Pancreas (tissue), 10 donors: Measurements from ENCODE around the gene BAIAP2L1. TPM values are rescaled to one million over a fixed set of nuclear protein-coding genes. Genes with fewer than 3 reads are reported as not detected.

Experiments
- ATAC-seq, 4 donors: fragments of 200-7000 bp; cut with Tn5 transposase; one replicate each; pipeline versions ENCODE4 v1.8.0 to v1.9.1; 2020; ENCODE audit warnings: mild to moderate bottlenecking in 4 of 4, moderate library complexity in 4 of 4
- DNase-seq, 6 donors: peaks; one replicate each; pipeline ENCODE4 v3.0.0-alpha.2; 2020
- FAIRE-seq: peaks from 2 replicates; lab custom pipeline; 2012; peaks lifted over from hg19 to GRCh38; lab: Jason Lieb, UNC
- H3K27ac ChIP-seq, 4 donors: fragments of 200-600 bp; sonication (generic); 1 replicate in 3 of 4; 2 replicates in 1 of 4; pipeline versions ENCODE4 v1.5.0 to v1.8.0; 2020
- H3K27me3 ChIP-seq, 4 donors: fragments of 200-600 bp; one replicate each; pipeline ENCODE4 v1.8.0; 2021
- H3K36me3 ChIP-seq, 3 donors: fragments of 200-600 bp; sonication (generic) in 1 of 3; one replicate each; pipeline versions ENCODE4 v1.5.0 to v1.8.0; 2020 to 2021
- H3K4me1 ChIP-seq, 3 donors: fragments of 200-600 bp; one replicate each; pipeline ENCODE4 v1.8.0; 2021
- H3K4me3 ChIP-seq, 4 donors: fragments of 200-600 bp; sonication (generic) in 2 of 4; one replicate each; pipeline versions ENCODE4 v1.5.0 to v1.8.0; 2020 to 2021
- H3K9me3 ChIP-seq, 4 donors: fragments of 200-600 bp; one replicate each; pipeline ENCODE4 v1.8.0; 2021
- CTCF ChIP-seq, 4 donors: fragments of 200-600 bp; sonication (generic) in 3 of 4; IDR thresholded peaks; one replicate each; pipeline versions ENCODE4 v1.5.0 to v1.8.0; 2021; ENCODE audit warnings: antibody characterized with exemption in 4 of 4
- WGBS, 2 donors: extraction: QIAGEN DNeasy Blood & Tissue Kit; methylation state at CpG; one replicate each; pipeline ENCODE4 v1.1.7; 2013; 5-methylcytosine and 5-hydroxymethylcytosine counted together
- intact Hi-C, 3 donors: fragments of 100-400 bp; cut with DNase I; formaldehyde crosslinking; loops; one replicate each; pipeline versions ENCODE4 v1.11.1 to v1.14.2; 2022
- polyA plus RNA-seq, 2 donors: library from polyadenylated mRNA; stranded (reverse); fragments of 200-250 nt; gene quantifications; one replicate each; pipeline ENCODE4 v1.2.3, GENCODE V29; 2013
- total RNA-seq, 6 donors: library from RNA; stranded (reverse); fragmentation: NEBNext Ultra II Directional in 4 of 6; extraction: Animal tissue kit (Norgen Biotek cat#: 25700) in 4 of 6; gene quantifications; one replicate each; pipeline versions ENCODE4 v1.2.1 to v1.2.4, GENCODE V29; 2021 to 2023
- donor health status: healthy with polysubstance abuse.
- donor health status: DM: no; HTN: no; CAD: no; lungs with moderate emphysema.
- donor health status: DM: no; HTN: no; CAD: no.
- donor health status: control.
- donor health status: control.
- donor health status: Bipolar disorder and iron deficiency.
- donor health status: DM: yes; HTN: yes; CAD: no.
- donor health status: DM: no; HTN: no; CAD: no.
- donor health status: DM: no; HTN: no; CAD: no.
- donor health status: DM: yes; HTN: yes; CAD: no.

The BAIAP2L1 gene
- total and polyA plus RNA-seq, 8 donors = 17.9 to 31.5 (median 22.2) TPM

DNA sequence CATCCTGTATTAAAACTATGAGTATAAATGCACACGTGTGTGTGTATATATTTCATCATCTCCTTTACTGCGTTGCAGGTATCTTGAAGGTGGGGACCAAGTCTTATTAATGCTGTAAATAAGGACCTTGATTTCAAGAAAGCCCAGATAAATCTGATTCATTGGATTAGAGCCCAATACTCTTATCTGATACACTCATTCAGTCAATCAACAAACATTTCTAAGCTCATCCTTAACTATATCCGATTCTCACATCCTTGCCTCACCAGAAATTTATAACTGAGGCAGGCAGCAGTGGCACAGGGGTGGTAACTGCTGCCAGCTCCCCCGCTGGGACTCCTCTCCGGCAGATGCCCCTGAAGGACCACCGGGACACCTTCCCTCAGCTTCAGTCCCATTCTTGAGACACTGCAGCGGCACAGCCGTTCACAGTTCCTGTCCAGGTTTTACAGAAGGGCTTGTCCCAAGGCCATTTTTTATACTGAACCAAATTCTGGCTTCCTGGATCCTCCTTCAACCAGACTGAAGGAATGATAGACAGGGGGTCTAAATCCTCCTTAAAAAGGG, 65.4 kb downstream of the BAIAP2L1 start:
- Histone ChIP-seq H3K27ac (no peak overlapping the region), H3K9me3 (no peaks in the 10 kb centered on the region), H3K4me3 (no peak overlapping the region), H3K36me3 (no peaks in the 10 kb centered on the region), H3K4me1 (no peaks in the 10 kb centered on the region), H3K27me3 (no peaks in the 10 kb centered on the region)
- no peak for TF ChIP-seq CTCF (IDR thresholded peaks at IDR 0.05)
- 95 to 96% methylated on average over 8 of the region's 8 CpGs for WGBS, 2 donors
- no peak for DNase-seq
- ATAC-seq = no peak
- FAIRE-seq = no peak
- intact Hi-C loops = no loop called here

DNA sequence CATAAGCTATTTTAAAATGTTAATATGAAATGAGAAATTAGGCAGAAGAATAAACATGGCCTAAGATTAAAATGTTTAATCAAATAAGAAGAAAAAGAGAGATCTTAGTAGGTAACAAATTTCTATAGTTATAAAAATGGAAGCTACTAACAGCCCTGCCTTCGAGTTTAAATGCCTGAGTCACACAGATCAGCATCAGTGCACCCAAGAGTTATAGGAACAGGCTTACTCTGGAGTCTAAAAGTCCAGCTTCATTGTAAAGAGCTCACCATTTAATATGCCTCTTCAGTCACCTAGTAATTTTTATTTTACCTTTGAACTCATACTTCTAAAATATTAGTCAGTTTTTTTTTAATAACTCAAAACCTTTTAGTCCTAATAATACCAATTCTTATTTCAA, 66.8 kb downstream of the BAIAP2L1 start:
- TF ChIP-seq CTCF (IDR thresholded peaks at IDR 0.05) = no peak
- H3K36me3 ChIP-seq = no peaks in the 10 kb centered on the region
- no peaks in the 10 kb centered on the region for H3K27me3 ChIP-seq
- no peaks in the 10 kb centered on the region for H3K9me3 ChIP-seq
- H3K27ac ChIP-seq = no peak overlapping the region
- intact Hi-C loops = no loop called here
- ATAC-seq (no peak), DNase-seq (no peak), FAIRE-seq (no peak)
- no peak overlapping the region for H3K4me3 ChIP-seq
- WGBS, 2 donors = 75 to 87% methylated on average over 1 of the region's 1 CpG
- H3K4me1 ChIP-seq = no peaks in the 10 kb centered on the region

GRCh38 chr7:98330926-98331529, 69.9 kb downstream of the BAIAP2L1 start:
- DNase-seq (no peak), ATAC-seq (no peak), FAIRE-seq (no peak)
- Histone ChIP-seq H3K27ac (no peak overlapping the region), H3K27me3 (no peaks in the 10 kb centered on the region), H3K9me3 (no peaks in the 10 kb centered on the region), H3K36me3 (no peaks in the 10 kb centered on the region), H3K4me1 (no peaks in the 10 kb centered on the region), H3K4me3 (no peak overlapping the region)
- intact Hi-C loops = no loop called here
- WGBS, 2 donors = 92 to 95% methylated on average over 5 of the region's 5 CpGs
- TF ChIP-seq CTCF (IDR thresholded peaks at IDR 0.05) = no peak

DNA sequence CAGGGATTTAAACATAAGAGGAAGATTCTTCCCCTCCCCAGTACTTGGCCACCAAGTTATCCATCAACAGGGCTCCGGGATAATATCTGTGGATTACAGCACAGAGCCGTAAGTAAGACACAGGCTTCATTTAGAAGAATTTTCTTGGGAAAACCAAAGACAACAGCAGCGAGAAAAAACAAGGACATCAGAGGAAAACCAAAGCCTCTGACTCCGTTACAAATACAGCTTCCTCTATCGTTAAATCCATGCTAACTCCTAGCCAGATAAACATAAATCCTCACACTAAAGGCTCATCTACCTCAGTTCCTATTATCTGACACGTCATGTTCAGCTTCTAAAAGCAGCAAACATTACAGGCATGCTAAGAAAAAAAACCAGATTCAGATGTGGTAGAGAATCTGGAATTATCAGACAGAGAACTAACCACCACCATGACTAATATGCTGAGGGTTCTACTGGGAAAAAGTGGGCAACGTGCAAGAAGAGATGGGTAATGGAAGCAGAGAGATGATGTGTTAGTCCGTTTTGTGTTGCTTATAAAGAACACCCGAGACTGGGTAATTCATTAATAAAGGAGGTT, 71.0 kb downstream of the BAIAP2L1 start:
- TF ChIP-seq CTCF (IDR thresholded peaks at IDR 0.05) = no peak
- DNase-seq (no peak), FAIRE-seq (no peak), ATAC-seq (no peak)
- no peaks in the 10 kb centered on the region for H3K9me3 ChIP-seq
- H3K4me3 ChIP-seq = no peak overlapping the region
- H3K4me1 ChIP-seq = no peaks in the 10 kb centered on the region
- 85 to 88% methylated on average over 9 of the region's 9 CpGs for WGBS, 2 donors
- H3K27me3 ChIP-seq = no peaks in the 10 kb centered on the region
- no peak overlapping the region for H3K27ac ChIP-seq
- intact Hi-C loops = no loop called here
- no peaks in the 10 kb centered on the region for H3K36me3 ChIP-seq
